ENCODE results near the gene PNPLA7.
A peak's percentile ranks its signal among the peaks of the same experiment; 100 is the strongest.

- TF ChIP-seq TAF1 (IDR thresholded peaks at IDR 0.05; ENCODE audit: low read depth, low read length) (peak; percentile 80), POLR2A (IDR thresholded peaks at IDR 0.05; ENCODE audit: control extremely low read depth in 1 of 2, low read depth in 2 of 2, low read length in 2 of 2) (peak in 1 of 2 experiments; percentile 56; a peak in 2 of 3 replicates), CTCF (IDR thresholded peaks at IDR 0.05; ENCODE audit: control extremely low read depth in 1 of 3, insufficient read depth in 1 of 3, low read depth in 1 of 3, low read length in 3 of 3) (no peak), E2F6 (IDR thresholded peaks at IDR 0.05) (no peak; the same call in 1 of the 2 replicates), ATF3 (IDR thresholded peaks at IDR 0.05; ENCODE audit: insufficient read depth, low read depth, low read length) (no peak), EP300 (IDR thresholded peaks at IDR 0.05; ENCODE audit: borderline replicate concordance in 1 of 2, low read depth in 2 of 2, low read length in 2 of 2) (no peak), EZH2 (IDR thresholded peaks at IDR 0.05; ENCODE audit: low read depth, low read length, severe bottlenecking) (no peak)
These were observed 40.5 kb upstream of the PNPLA7 start, which contains the start of gene ZMYND19 for GRCh38 chr9:137590469-137591383.

Measured in H1 (cell line).